H1 (cell line): ENCODE results near the gene AHI1. TPM values are rescaled to one million over a fixed set of nuclear protein-coding genes. Genes with fewer than 3 reads are reported as not detected.

Experiments
- CTCF ChIA-PET: fragments of 300-600 bp; sonication (Branson Sonifier 250); formaldehyde crosslinking; loops from one replicate; lab custom pipeline; 2021; ENCODE audit not compliant: partially characterized antibody; lab: Charles Lee
- POLR2A ChIA-PET: fragments of 300-600 bp; sonication (Branson Sonifier 250); formaldehyde crosslinking; loops from one replicate; lab custom pipeline; 2021; ENCODE audit warnings: inconsistent platforms; ENCODE audit not compliant: partially characterized antibody; lab: Charles Lee
- DNase-seq, 2 experiments: peaks; one replicate each; pipeline versions ENCODE4 v3.0.0 to v3.0.0-alpha.2; 2010 to 2022; ENCODE audit warnings: low spot score in 2 of 2, low read depth in 1 of 2, mixed read lengths in 1 of 2
- FAIRE-seq: peaks from 2 replicates; lab custom pipeline; 2011; peaks lifted over from hg19 to GRCh38; lab: Jason Lieb, UNC
- H2AFZ ChIP-seq: 2 replicates; pipeline ENCODE4 v1.8.1; 2012; ENCODE audit warnings: low read length, inconsistent platforms
- H2AK5ac ChIP-seq: 2 replicates; pipeline ENCODE4 v1.6.1; 2013; ENCODE audit warnings: low read depth, low read length
- H2BK120ac ChIP-seq: replicated peaks from 2 replicates; pipeline ENCODE3; 2013; ENCODE audit warnings: low read depth, low read length, inconsistent platforms
- H2BK12ac ChIP-seq: 2 replicates; pipeline ENCODE4 v1.6.1; 2013; ENCODE audit warnings: low read depth, low read length
- H2BK15ac ChIP-seq: 2 replicates; pipeline ENCODE4 v1.6.1; 2013; ENCODE audit warnings: low read length
- H2BK20ac ChIP-seq: 2 replicates; pipeline ENCODE4 v1.6.1; 2013; ENCODE audit warnings: low read length
- H2BK5ac ChIP-seq: 2 replicates; pipeline ENCODE4 v1.6.1; 2013; ENCODE audit warnings: low read depth, low read length
- H3K14ac ChIP-seq: 2 replicates; pipeline ENCODE4 v1.6.1; 2013; ENCODE audit warnings: inconsistent platforms; ENCODE audit not compliant: insufficient read length
- H3K18ac ChIP-seq: 2 replicates; pipeline ENCODE4 v1.6.1; 2013; ENCODE audit warnings: low read length; ENCODE audit errors: extremely low read depth
- H3K23ac ChIP-seq: 2 replicates; pipeline ENCODE4 v1.6.1; 2013; ENCODE audit warnings: inconsistent platforms; ENCODE audit not compliant: insufficient read length
- H3K23me2 ChIP-seq: 2 replicates; pipeline ENCODE4 v1.6.1; 2013; ENCODE audit warnings: low read depth, low read length
- H3K27ac ChIP-seq: 2 replicates; pipeline ENCODE4 v1.6.1; 2011; ENCODE audit warnings: low read depth, low read length, inconsistent platforms
- H3K27me3 ChIP-seq, 4 experiments: replicated peaks in 1 of 4; 1 replicate in 1 of 4; 2 replicates in 3 of 4; pipeline versions ENCODE4 v1.6.1 to v1.8.1; 2011 to 2013; ENCODE audit warnings: low read length in 3 of 4, mild to moderate bottlenecking in 3 of 4, inconsistent platforms in 2 of 4, mixed read lengths in 2 of 4, moderate library complexity in 1 of 4; ENCODE audit not compliant: control insufficient read depth in 3 of 4, insufficient read depth in 3 of 4; ENCODE audit errors: extremely low read depth in 1 of 4
- H3K36me3 ChIP-seq, 4 experiments: 2 replicates each; pipeline versions ENCODE4 v1.6.1 to v1.8.1; 2011 to 2013; ENCODE audit warnings: mild to moderate bottlenecking in 4 of 4, low read length in 3 of 4, moderate library complexity in 2 of 4, control low read depth in 1 of 4, inconsistent platforms in 1 of 4; ENCODE audit not compliant: insufficient read depth in 4 of 4, control insufficient read depth in 2 of 4
- H3K4ac ChIP-seq: replicated peaks from 2 replicates; pipeline ENCODE3; 2013; ENCODE audit warnings: low read length, low read depth, mixed read lengths, inconsistent platforms; ENCODE audit not compliant: insufficient read length
- H3K4me1 ChIP-seq, 4 experiments: replicated peaks in 1 of 4; 1 replicate in 1 of 4; 2 replicates in 3 of 4; pipeline versions ENCODE4 v1.6.1 to v1.8.1; 2011 to 2013; ENCODE audit warnings: low read length in 3 of 4, inconsistent platforms in 2 of 4, mixed read lengths in 1 of 4; ENCODE audit not compliant: insufficient read depth in 4 of 4, control insufficient read depth in 3 of 4
- H3K4me2 ChIP-seq, 2 experiments: 2 replicates each; pipeline versions ENCODE4 v1.6.1 to v1.8.1; 2011 to 2013; ENCODE audit warnings: low read depth in 2 of 2, low read length in 2 of 2, control low read depth in 1 of 2, inconsistent platforms in 1 of 2, mild to moderate bottlenecking in 1 of 2; ENCODE audit not compliant: insufficient read depth in 1 of 2
- H3K4me3 ChIP-seq, 4 experiments: fragments of 200-600, 300-600 bp in 1 of 4; sonication (generic), shearing (Covaris generic), sonication (Bioruptor Twin) in 1 of 4; 2 replicates each; pipeline versions ENCODE4 v1.5.1 to v1.8.1; 2011 to 2016; ENCODE audit warnings: low read length in 4 of 4, low read depth in 3 of 4, control low read depth in 2 of 4, inconsistent platforms in 2 of 4, mild to moderate bottlenecking in 2 of 4, mixed read lengths in 1 of 4, moderate library complexity in 1 of 4; ENCODE audit not compliant: insufficient read depth in 2 of 4; ENCODE audit errors: extremely low read depth in 1 of 4
- H3K56ac ChIP-seq: replicated peaks from 2 replicates; pipeline ENCODE3; 2013; ENCODE audit warnings: low read depth, mild to moderate bottlenecking, mixed read lengths, low read length, inconsistent platforms; ENCODE audit not compliant: insufficient read length
- H3K79me1 ChIP-seq: 2 replicates; pipeline ENCODE4 v1.6.1; 2013; ENCODE audit warnings: low read depth, low read length, control low read depth
- H3K79me2 ChIP-seq, 2 experiments: 2 replicates each; pipeline versions ENCODE4 v1.6.1 to v1.8.1; 2012 to 2013; ENCODE audit warnings: low read length in 2 of 2, mild to moderate bottlenecking in 2 of 2, inconsistent platforms in 1 of 2; ENCODE audit not compliant: insufficient read depth in 2 of 2, control insufficient read depth in 1 of 2
- H3K9ac ChIP-seq, 4 experiments: replicated peaks in 1 of 4; 1 replicate in 1 of 4; 2 replicates in 3 of 4; pipeline versions ENCODE4 v1.6.1 to v1.8.1; 2011 to 2013; ENCODE audit warnings: low read depth in 3 of 4, low read length in 3 of 4, control low read depth in 2 of 4, mild to moderate bottlenecking in 2 of 4, moderate library complexity in 2 of 4, inconsistent platforms in 1 of 4; ENCODE audit errors: extremely low read depth in 1 of 4
- H3K9me3 ChIP-seq, 2 experiments: 2 replicates each; pipeline versions ENCODE4 v1.6.1 to v1.8.1; 2012 to 2013; ENCODE audit warnings: mild to moderate bottlenecking in 2 of 2, moderate library complexity in 2 of 2, control low read depth in 1 of 2, inconsistent platforms in 1 of 2, low read depth in 1 of 2, low read length in 1 of 2, mixed read lengths in 1 of 2; ENCODE audit not compliant: insufficient read depth in 2 of 2
- H4K20me1 ChIP-seq, 2 experiments: replicated peaks in 1 of 2; 2 replicates each; pipeline versions ENCODE3 to v1.8.1; 2011 to 2013; ENCODE audit warnings: inconsistent platforms in 2 of 2, low read length in 2 of 2, mild to moderate bottlenecking in 1 of 2; ENCODE audit not compliant: insufficient read depth in 2 of 2, control insufficient read depth in 1 of 2
- H4K5ac ChIP-seq: 2 replicates; pipeline ENCODE4 v1.6.1; 2013; ENCODE audit warnings: low read length, low read depth, mixed read lengths, inconsistent platforms; ENCODE audit not compliant: insufficient read length
- H4K8ac ChIP-seq: 2 replicates; pipeline ENCODE4 v1.8.0; 2013; ENCODE audit warnings: mild to moderate bottlenecking, moderate library complexity, low read length, inconsistent platforms; ENCODE audit not compliant: insufficient read depth; ENCODE audit errors: extremely low read depth
- H4K91ac ChIP-seq: replicated peaks from 2 replicates; pipeline ENCODE3; 2013; ENCODE audit warnings: low read length, mixed read lengths, inconsistent platforms; ENCODE audit not compliant: insufficient read length
- CHD1 ChIP-seq: IDR thresholded peaks from 2 replicates; pipeline ENCODE4 v1.6.1; 2012; ENCODE audit warnings: low read depth, low read length, improper control_type of control experiment
- CREB1 ChIP-seq: IDR thresholded peaks from 2 replicates; pipeline ENCODE4 v1.6.1; 2012; ENCODE audit warnings: inconsistent platforms
- EP300 ChIP-seq, 2 experiments: IDR thresholded peaks; 1 replicate in 1 of 2; 2 replicates in 1 of 2; pipeline ENCODE4 v1.6.1; 2011 to 2012; ENCODE audit warnings: low read depth in 2 of 2, low read length in 2 of 2, mild to moderate bottlenecking in 2 of 2, borderline replicate concordance in 1 of 2, inconsistent platforms in 1 of 2, moderate library complexity in 1 of 2
- EZH2 ChIP-seq: fragments of 200-600 bp; sonication (generic); IDR thresholded peaks from 2 replicates; pipeline ENCODE4 v1.7.1; 2012; ENCODE audit warnings: low read depth, mild to moderate bottlenecking, moderate library complexity, low read length, inconsistent platforms; ENCODE audit not compliant: severe bottlenecking
- KDM1A ChIP-seq: fragments of 200-600, 300-600 bp; sonication (generic); IDR thresholded peaks from 2 replicates; pipeline ENCODE4 v1.7.1; 2016; ENCODE audit warnings: mild to moderate bottlenecking, low read length, borderline replicate concordance
- SAP30 ChIP-seq: fragments of 300-600 bp; sonication (generic); IDR thresholded peaks from 2 replicates; pipeline ENCODE4 v1.7.1; 2012; ENCODE audit warnings: low read length, moderate library complexity, mild to moderate bottlenecking, inconsistent platforms; ENCODE audit not compliant: insufficient read depth, insufficient replicate concordance
- SIX5 ChIP-seq: IDR thresholded peaks from 2 replicates; pipeline ENCODE4 v1.6.1; 2011; ENCODE audit warnings: mild to moderate bottlenecking, low read depth, low read length
- SP2 ChIP-seq: IDR thresholded peaks from 2 replicates; pipeline ENCODE4 v1.6.1; 2012; ENCODE audit warnings: mild to moderate bottlenecking, low read length, inconsistent platforms
- SP4 ChIP-seq: IDR thresholded peaks from 2 replicates; pipeline ENCODE4 v1.6.1; 2012; ENCODE audit warnings: low read length, inconsistent platforms
- WGBS, 2 experiments: shearing (Covaris generic) in 1 of 2; methylation state at CpG; one replicate each; pipeline versions ENCODE4 v1.1.6 to v1.1.7; 2013 to 2015; ENCODE audit warnings: low lambda C conversion rate in 2 of 2, mixed read lengths in 2 of 2, inconsistent platforms in 1 of 2, low coverage in 1 of 2, missing lambda C conversion rate in 1 of 2; ENCODE audit not compliant: insufficient replicate concordance in 2 of 2, insufficient coverage in 1 of 2, insufficient read length in 1 of 2; ENCODE audit errors: extremely low coverage in 1 of 2, missing lambda C conversion rate in 1 of 2; 5-methylcytosine and 5-hydroxymethylcytosine counted together
- polyA plus RNA-seq, 7 experiments: library from polyadenylated mRNA; depleted of rRNA in 3 of 7; stranded (reverse) in 5 of 7; unstranded in 2 of 7; fragments of >200 nt in 5 of 7; fragments of 200-250 nt in 2 of 7; gene quantifications; 1 replicate in 5 of 7; 2 replicates in 1 of 7; 4 replicates in 1 of 7; pipeline versions ENCODE4 v1.2.1 to v1.2.3, GENCODE V29; 2011 to 2013; ENCODE audit warnings: missing spikeins in 2 of 7, mixed read lengths in 2 of 7
- total RNA-seq: library from RNA; stranded (reverse); fragmentation: NEBNext Ultra II Directional; extraction: Animal tissue kit (Norgen Biotek cat#: 25700); gene quantifications from 2 replicates; pipeline ENCODE4 v1.2.1, GENCODE V29; 2021

Gene AHI1
- total and polyA plus RNA-seq, 2 of the 8 experiments (the other 6 are each of a cell fraction or from before 2014, with no cell fraction given): 4.2 to 19.6 TPM

DNA sequence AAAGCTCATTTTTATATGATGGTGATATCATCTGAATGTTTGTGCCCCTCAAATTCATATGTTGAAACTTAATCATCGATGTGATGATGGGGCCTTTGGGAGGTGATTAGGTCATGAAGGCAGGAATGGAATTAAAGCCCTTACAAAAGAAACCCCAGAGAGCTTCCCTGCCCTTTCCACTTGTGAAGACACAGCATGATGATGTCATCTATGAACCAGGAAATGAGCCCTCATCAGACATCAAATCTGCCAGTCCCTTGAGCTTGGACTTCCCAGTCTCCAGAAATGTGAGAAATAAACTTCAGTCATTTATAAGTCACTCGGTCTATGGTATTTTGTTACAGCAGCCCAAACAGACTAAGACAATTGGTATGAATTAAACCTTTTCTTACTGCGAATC is 163.4 kb downstream of the AHI1 start:
- Histone ChIP-seq H3K4me1 (no peaks in the 10 kb centered on the region), H3K79me2 (no peaks in the 10 kb centered on the region), H2AK5ac (no peak overlapping the region), H2BK20ac (no peak overlapping the region), H3K4ac (no peak overlapping the region), H2BK15ac (no peak overlapping the region), H4K5ac (no peak overlapping the region), H3K4me3 (no peak overlapping the region), H2BK5ac (no peak overlapping the region), H4K8ac (no peak overlapping the region), H4K91ac (no peak overlapping the region), H3K18ac (no peak overlapping the region), H3K9me3 (no peaks in the 10 kb centered on the region), H2BK12ac (no peak overlapping the region), H3K27me3 (no peaks in the 10 kb centered on the region), H3K56ac (no peak overlapping the region), H3K36me3 (no peaks in the 10 kb centered on the region), H3K23me2 (no peaks in the 10 kb centered on the region), H2AFZ (no peak overlapping the region), H3K14ac (no peak overlapping the region), H3K23ac (no peak overlapping the region), H2BK120ac (no peak overlapping the region), H3K9ac (no peak overlapping the region), H3K27ac (no peak overlapping the region), H4K20me1 (no peaks in the 10 kb centered on the region), H3K79me1 (no peaks in the 10 kb centered on the region)
- CTCF ChIA-PET: interaction anchor here (0.9 to 1.2 kb wide), 2 partner anchors 9 to 694 kb away, joined by 3 to 4 read pairs; no protein-coding TSS in a partner anchor
- DNase-seq (no peak), FAIRE-seq (peak; percentile 77)
- 92% methylated on average over 3 of the region's 3 CpGs; no CpG with 5 or more reads in 1 of the 2 experiments for WGBS, 2 experiments
- POLR2A ChIA-PET: no interaction called here
- TF ChIP-seq EP300 (IDR thresholded peaks at IDR 0.05; ENCODE audit: borderline replicate concordance in 1 of 2, low read depth in 2 of 2, low read length in 2 of 2) (no peak), SP4 (no peak), SIX5 (no peak), KDM1A (no peak), CHD1 (no peak), SAP30 (no peak), SP2 (no peak), CREB1 (no peak), EZH2 (no peak)
- TF ChIP-seq, all 59 proteins: peak for 0
- H3K4me2 ChIP-seq: no peak overlapping the region
